GM19452 (cell line): ENCODE data around the gene BNIPL.

Experiments
- ATAC-seq: cut with Tn5 transposase; IDR thresholded peaks from one replicate; pipeline ENCODE4 v1.9.1; 2021; ENCODE audit not compliant: unreplicated experiment

Gene BNIPL

GRCh38 chr1:151009674-151010345, 26.6 kb upstream of the BNIPL start:
- no peak for ATAC-seq

GRCh38 chr1:151010346-151010726, 26.1 kb upstream of the BNIPL start:
- no peak for ATAC-seq

- ATAC-seq: no peak
Observed at GRCh38 chr1:151011154-151011850, 25.1 kb upstream of the BNIPL start.

- no peak for ATAC-seq
Observed at GRCh38 chr1:151012684-151013471, 23.5 kb upstream of the BNIPL start.

- no peak for ATAC-seq
Observed at GRCh38 chr1:151013518-151013917, 22.9 kb upstream of the BNIPL start.

- ATAC-seq: no peak
Observed at GRCh38 chr1:151024540-151025146, 11.7 kb upstream of the BNIPL start.

GRCh38 chr1:151026460-151026859, 9.9 kb upstream of the BNIPL start:
- ATAC-seq: no peak

- ATAC-seq: no peak
Observed at GRCh38 chr1:151032164-151032563, 4.2 kb upstream of the BNIPL start.

- ATAC-seq: no peak
Observed at GRCh38 chr1:151035167-151035566, 1.2 kb upstream of the BNIPL start.

- ATAC-seq: no peak
Observed at GRCh38 chr1:151037032-151037431, 646 bp downstream of the BNIPL start.

- no peak for ATAC-seq
Observed at GRCh38 chr1:151039521-151039920, 3.1 kb downstream of the BNIPL start.

GRCh38 chr1:151043163-151043562, 6.8 kb downstream of the BNIPL start:
- no peak for ATAC-seq

GRCh38 chr1:151047591-151047924, 11.2 kb downstream of the BNIPL start, which contains the start of gene C1orf56:
Gene C1orf56, plus strand, starts transcription at chr1:151047751. Its CDS starts 97 bp downstream, at chr1:151047848.
- no peak for ATAC-seq

- ATAC-seq: no peak
Observed at GRCh38 chr1:151047925-151048644, 11.7 kb downstream of the BNIPL start.

- ATAC-seq: no peak
Observed at GRCh38 chr1:151048645-151049032, 12.3 kb downstream of the BNIPL start.

GRCh38 chr1:151049458-151049857, 13.1 kb downstream of the BNIPL start:
- ATAC-seq: no peak

GRCh38 chr1:151050051-151050688, 13.8 kb downstream of the BNIPL start:
- ATAC-seq: no peak

GRCh38 chr1:151051356-151052009, 15.1 kb downstream of the BNIPL start:
- no peak for ATAC-seq

GRCh38 chr1:151054971-151055547, 18.7 kb downstream of the BNIPL start:
- ATAC-seq: no peak

GRCh38 chr1:151055581-151055980, 19.2 kb downstream of the BNIPL start:
- no peak for ATAC-seq
